NCI-H2029 (cell line): ENCODE measurements around the gene FANCD2.
"Not testable (repeated sequence)": the region's sequence is repeated elsewhere in the genome, so short reads cannot be mapped to it uniquely, and the experiment has no call there.

Experiments used
- DNase-seq: peaks from one replicate; lab custom pipeline; 2025; lab: John Stamatoyannopoulos, UW

Gene FANCD2

DNA sequence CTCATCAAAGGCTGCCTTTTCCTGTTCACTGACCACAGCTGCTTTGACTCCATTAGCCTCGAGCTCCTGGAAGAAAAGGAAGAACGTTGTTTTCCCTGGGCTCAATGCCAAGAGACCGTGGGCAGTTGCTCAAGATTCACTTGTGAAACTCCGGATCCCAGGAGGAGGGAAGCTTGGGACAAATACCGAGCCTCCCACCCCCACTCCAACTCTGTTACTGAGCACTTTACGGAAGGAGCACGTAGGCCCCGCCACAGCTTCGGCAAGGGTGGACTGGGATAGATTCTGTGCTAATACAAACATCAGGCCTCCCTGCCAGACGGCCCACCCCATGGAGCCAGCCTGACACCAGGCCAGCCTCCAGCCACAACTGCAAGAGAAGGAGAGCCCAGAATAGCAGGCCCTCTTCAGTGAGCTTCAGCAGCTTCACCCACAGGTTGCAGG is 10.8 kb upstream of the FANCD2 start:
- no peak for DNase-seq

DNA sequence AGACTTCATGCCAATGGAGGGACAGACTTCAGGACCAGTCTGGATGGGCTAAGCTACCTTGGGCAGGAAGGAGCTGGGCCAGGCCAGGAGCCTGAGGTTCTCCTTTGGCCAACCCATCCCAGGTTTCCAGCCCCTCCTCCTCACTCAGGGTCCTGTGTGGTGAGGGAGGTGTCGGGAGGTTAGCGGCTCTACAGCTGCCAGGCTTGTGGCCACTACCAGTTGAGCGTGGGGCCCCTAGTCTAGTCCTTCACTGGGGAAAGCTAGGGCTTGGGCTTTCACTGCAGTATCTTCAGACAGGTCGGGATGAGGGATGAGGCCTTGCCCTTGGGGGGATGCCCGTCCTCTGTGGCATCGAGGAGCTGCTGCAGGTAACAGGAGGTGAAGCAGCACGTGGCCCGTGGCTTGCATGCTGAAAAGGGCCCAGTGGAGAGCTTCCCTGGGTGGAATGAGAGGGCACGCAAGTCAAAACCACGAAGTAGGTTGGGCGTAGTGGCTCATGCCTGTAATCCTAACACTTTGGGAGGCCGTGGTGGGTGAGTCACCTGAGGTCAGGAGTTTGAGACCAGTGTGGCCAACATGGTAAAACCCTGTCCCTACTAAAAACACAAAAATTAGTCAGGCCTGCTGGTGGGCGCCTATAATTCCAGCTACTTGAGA is 8.5 kb upstream of the FANCD2 start:
- DNase-seq, result no peak

DNA sequence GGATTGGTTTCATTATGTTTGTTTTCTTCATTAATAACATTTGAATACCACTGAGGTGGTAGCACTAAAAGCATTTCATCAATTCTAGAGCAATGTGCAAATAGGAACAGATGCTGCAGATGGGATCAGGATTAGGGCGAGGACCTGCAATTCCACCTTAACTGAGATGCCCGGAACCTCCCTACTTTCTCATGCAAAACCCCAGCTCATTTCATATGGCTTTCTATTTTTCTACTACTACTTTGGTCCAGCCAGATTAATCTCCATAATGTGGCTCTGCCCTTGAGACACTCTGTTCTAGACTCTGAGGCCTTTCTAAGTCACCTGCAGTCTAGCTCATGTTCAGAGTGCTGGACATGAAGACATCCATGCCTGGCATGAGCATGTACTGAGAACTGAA is 7.4 kb upstream of the FANCD2 start:
- DNase-seq, result not testable (repeated sequence)

DNA sequence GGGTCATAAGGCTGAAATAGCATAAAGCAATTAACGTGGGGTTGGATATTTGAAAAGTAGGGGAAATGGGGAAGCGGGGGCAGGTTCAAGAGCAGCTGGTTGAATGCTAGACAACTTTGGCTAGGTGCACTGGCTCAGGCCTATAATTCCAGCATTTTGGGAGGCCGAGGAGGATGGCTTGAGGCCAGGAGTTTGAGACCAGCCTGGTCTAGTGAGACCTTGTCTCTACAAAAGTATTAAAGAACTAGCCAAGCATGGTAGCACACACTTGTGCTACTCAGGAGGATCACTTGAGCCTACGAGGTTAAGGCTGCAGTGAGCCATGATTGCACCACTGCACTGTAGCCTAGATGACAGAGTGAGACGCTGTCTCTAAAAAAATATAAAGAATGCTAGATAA is 6.9 kb upstream of the FANCD2 start:
- no peak for DNase-seq

DNA sequence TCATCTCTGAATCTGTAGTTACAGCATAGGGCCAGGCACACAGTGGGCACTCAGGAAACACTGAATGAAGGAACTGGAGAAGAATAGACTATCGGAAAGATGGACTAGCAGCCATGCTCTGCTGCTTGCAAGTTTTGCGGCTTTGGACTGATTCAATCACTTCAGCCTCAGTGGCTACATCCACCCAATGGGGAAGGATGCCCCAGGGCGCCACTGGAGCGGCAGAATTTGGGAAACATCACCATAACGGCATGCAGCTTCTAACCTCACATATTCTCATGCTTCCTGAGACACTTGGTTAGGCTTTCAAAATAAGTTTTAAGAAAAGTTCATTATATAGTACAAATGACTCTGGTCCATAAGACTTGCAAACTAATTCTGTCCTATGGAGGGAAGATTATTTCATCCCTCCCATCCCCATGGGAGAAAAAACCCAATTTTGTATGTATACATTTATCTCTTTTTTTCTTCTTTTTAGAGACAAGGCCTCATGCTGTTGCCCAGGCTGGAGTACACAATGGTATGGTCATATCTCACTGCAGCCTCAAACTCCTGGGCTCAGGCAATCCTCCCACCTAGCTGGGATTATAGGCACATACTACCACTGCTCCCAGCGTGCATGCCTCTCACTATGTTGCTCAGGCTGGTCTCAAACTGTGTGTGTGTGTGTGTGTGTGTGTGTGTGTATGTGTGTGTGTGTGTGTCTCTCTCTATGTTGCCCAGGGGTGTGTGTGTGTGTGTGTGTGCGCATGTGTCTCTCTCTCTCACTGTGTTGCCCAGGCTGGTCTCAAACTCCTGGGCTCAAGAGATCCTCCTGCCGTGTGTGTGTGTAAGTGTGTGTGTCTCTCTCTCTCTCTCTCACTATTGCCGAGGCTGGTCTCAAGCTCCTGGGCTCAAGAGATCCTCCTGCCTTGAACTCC is 4.1 kb upstream of the FANCD2 start:
- no peak for DNase-seq

DNA sequence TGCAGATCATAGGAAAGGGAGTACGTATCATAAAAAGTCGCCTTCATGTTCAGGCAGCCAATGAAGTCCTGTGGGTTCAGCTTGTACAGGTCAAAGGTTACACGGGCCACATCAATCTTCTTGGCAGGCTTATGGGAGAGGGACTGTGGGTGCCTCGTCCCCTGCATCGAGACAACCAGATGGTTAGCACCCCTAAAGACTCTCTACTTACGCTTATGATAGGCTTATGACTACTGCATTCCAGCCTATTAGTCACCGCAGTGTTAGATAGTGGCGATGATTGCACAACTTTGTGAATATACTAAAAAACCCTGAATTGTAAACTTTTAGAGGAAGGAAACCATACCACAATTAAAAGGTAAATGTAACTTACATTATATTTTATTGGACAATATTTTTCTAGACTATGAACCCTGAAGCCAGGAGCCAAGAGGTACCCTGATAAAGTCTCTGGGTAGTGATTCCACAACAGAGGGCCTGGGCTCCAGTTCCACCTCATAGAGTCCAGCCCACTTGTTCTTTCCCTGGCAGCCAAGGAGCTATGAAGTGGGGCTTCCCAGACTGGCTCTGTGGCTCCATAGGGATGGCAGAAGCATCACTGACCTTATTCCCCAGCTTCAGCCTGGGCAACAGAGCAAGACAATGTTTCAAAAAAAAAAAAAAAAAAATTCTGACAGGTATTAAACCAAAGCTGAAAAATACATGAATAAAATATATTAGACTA is 2.5 kb upstream of the FANCD2 start:
- no peak for DNase-seq

DNA sequence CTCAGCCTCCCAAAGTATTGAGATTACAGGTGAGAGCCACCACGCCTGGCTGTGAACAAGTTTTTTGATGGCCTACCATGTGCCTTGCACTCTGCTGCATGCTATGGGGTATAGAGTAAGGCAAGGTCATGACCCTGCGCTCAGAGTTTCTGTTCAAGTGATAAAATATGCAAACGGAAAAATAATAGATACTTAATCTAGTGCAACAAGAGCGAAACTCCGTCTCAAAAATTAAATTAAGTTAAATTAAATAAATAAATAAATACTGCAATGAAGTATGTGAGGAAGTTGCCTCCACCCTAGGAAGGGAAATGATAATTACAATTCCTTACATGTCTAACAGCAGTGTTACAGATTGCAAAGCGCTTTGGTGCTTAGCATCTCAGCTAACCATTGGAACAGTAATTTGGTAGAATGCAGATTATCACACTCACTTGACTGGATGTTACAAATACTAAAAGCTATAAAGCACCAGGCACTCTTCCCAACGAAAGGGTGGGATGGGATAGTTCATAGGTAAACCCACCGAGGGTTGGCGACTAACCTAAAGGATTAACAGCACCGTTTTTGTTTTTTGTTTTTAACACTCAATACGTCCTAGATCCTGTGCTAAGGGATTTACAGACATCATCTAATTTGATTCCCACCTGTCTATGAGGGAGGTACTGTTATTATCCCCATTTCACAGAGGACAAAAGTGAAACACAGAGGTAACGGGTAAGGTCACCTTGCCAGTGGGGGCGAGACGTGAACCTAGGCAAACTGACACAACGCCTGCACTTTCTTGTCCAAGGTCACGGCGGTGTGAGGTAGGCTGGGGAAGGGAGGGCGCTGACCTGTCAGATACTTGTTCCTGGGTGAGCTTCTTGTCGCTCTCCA is 793 bp upstream of the FANCD2 start:
- no peak for DNase-seq

DNA sequence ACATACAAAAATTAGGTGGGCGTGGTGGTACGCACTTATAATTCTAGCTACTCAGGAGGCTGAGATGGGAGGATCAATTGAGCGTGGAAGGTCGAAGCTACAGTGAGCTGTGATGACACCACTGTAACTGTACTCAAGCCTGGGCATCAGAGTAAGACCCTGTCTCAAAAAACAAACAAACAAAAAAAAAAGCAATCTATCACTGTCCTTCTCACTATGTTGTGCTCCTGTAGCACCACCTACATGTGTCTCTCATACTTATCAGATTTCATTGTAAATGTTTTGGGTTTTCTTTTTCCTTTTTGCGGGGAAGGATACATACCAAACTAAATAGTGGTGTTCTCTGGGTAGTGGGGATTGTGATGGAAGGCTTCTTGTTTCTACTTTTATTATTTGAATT is 14.8 kb downstream of the FANCD2 start:
- DNase-seq, result no peak

DNA sequence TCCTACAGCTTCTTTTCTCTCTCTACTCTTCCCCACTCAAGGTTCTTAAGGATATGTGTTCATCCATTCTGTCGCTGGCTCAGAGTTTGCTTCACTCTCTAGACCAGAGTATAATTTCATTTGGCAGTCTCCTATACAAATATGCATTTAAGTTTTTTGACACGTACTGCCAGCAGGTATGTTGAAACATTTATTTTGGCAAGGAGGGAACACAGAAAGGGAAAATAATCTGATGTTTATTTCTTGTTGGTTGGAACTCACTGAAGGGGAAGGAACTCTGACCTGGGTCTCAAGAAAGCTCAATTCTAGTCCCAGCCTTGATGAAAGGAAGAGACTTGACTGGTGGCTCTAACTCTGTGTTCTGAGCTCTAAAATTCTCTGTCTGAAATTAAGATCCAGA is 21.6 kb downstream of the FANCD2 start:
- no peak for DNase-seq

DNA sequence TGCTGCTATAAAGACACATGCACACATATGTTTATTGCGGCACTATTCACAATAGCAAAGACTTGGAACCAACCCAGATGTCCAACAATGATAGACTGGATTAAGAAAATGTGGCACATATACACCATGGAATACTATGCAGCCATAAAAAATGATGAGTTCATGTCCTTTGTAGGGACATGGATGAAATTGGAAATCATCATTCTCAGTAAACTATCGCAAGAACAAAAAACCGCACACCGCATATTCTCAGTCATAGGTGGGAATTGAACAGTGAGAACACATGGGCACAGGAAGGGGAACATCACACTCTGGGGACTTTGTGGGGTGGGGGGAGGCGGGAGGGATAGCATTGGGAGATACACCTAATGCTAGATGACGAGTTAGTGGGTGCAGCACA is 26.8 kb downstream of the FANCD2 start:
- not testable (repeated sequence) for DNase-seq

DNA sequence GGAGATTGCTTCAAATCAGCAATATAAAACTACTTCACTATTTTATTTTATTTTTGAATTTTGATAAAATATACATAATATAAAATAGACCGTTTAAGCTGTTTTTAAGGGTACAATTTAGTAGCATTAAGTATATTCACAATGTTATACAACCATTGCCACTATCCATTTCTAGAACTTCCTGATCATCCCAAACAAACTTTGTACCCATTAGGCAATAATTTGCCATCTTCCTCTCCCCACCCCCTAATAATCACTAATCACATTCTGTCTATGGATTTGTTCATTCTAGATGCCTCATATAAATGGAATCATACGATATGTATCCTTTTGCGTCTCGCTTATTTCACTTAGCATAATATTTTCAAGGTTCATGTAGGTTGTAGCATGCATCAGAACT is 28.9 kb downstream of the FANCD2 start:
- no peak for DNase-seq

DNA sequence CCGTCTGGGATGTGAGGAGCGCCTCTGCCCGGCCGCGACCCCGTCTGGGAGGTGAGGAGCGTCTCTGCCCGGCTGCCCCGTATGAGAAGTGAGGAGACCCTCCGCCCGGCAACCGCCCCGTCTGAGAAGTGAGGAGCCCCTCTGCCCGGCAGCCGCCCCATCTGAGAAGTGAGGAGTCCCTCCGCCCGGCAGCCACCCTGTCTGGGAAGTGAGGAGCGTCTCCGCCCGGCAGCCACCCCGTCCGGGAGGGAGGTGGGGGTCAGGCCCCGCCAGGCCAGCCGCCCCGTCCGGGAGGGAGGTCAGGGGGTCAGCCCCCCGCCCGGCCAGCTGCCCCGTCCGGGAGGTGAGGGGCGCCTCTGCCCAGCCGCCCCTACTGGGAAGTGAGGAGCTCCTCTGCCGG is 43.8 kb downstream of the FANCD2 start:
- not testable (repeated sequence) for DNase-seq

DNA sequence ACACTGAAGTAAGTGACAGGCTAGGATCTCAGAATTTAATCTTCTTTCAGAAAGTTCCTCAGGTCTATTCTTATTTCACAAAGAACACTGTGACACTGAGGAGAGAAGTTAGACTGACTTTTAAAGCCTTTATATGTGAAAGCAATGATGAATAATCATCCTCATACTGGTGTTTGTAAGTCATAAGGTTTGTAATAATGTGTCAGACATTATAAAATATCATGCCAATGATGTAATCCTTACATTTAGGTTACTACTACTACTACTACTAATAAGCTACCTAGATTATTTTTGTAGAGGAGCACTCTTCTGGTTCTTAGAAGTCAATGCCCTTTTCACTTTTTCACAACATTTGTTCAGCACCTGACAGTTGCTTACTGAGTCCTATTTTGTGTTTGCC is 48.4 kb downstream of the FANCD2 start:
- DNase-seq, result no peak

DNA sequence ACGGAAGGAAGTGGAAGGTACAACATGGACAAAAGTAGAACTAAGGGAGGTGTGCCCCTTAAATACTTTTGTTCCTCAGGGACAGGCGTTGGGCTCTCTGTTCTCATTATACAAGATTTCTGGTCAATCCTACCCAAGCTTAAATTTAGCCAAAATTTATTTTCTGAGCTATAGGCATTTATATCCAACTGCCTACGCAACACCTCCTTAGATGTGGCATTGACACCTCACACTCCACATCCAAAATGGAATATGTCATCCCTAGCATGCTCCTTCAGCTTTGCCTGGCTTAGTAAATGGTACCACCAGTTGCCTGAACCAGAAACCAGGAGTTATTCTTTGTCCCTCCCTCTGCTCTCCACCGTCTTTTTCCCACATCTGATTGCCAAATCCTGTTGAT is 55.6 kb downstream of the FANCD2 start:
- DNase-seq, result no peak

DNA sequence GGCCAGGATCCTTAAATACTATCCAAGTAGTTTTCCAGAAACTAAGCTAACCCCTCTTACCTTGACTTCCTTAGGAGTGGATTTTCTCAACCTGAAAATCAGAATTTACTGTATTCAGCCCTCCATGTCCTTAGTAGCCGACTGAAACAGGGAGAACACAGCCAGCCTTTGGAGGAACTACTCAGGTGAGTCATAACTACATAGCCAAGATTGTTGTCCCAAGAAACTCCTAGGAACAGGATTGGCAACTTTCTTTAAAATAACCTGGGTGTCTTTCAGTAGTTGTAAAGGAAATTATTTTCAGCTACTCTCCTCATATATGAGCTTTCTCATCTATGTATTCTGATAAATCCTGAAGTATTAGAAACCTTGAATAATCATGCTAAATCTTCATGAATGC is 59.5 kb downstream of the FANCD2 start:
- no peak for DNase-seq

DNA sequence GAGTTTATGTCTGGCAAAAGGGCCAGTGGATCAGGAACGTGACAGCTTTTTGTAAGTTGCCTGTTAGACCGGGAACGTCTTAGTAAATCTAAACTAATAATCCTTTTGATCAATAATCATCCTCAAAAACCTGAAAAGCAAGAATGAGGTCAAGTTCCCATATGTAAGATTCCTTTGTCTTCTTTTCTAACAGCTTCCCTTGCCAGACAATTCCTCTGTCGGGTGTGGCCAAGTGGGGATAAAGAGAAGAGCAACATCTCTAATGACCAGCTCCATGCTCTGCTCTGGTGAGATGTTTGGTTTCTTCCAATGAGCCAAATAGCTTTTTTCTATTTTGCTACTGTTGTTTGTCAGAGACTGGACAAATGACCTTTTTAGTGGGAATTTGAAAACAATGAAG is 62.0 kb downstream of the FANCD2 start:
- DNase-seq, result no peak

DNA sequence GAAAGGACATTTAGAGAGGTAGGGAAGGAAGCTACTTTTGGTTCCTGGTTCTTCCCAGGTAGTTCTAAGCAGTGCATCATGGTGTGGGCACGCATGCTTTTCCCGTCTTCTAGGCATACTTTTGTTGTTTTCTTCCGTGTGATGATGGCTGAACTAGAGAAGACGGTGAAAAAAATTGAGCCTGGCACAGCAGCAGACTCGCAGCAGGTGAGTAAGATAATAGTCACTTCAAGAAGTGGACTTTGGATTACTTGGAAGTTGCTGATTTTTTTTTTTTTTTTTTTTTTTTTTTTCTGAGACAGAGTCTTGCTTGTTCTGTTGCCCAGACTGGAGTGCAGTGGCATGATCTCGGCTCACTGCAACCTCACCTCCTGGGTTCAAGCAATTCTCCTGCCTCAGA is 63.9 kb downstream of the FANCD2 start:
- no peak for DNase-seq

DNA sequence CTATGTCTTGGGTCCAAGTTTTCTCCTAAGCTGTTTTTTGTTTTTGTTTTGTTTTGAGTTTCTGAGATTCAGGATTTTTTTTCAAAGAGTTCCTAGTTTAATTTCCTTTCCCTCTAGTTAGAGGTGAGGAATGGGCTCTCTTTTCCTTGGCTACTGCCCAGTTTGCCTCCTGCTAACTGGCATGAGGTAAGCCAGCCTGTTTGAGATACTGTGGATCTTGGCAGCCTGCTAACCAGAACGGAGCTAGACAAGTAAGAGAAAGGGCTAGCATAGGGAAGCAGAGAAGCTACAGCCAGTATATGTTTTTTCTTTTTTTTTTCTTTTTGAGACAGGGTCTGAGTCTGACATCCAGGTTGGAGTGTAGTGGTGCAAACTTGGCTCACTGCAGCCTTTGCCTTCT is 64.5 kb downstream of the FANCD2 start:
- not testable (repeated sequence) for DNase-seq

DNA sequence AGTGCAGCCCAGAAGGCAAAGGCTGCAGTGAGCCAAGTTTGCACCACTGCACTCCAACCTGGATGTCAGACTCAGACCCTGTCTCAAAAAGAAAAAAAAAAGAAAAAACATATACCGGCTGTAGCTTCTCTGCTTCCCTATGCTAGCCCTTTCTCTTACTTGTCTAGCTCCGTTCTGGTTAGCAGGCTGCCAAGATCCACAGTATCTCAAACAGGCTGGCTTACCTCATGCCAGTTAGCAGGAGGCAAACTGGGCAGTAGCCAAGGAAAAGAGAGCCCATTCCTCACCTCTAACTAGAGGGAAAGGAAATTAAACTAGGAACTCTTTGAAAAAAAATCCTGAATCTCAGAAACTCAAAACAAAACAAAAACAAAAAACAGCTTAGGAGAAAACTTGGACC is 65.2 kb downstream of the FANCD2 start:
- not testable (repeated sequence) for DNase-seq

DNA sequence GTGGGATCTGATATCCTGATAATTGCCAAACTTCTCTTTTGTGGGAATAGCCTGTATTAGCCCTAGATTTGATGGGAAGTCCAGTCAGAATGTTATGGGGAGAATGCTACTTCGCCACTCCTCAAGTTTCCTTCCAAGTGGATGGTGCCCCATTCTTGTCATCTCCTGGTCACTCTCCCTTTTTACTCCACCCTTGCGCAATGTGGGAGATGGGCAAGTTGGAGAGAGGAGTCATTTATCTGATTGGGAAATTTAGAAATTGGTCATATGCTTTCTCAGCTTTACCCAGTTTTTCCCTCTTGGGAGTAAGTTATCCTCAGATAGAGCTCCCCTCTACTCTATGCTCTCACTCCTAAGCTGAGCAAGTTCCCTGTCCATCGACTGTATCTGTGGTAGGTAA is 67.4 kb downstream of the FANCD2 start:
- DNase-seq, result no peak

DNA sequence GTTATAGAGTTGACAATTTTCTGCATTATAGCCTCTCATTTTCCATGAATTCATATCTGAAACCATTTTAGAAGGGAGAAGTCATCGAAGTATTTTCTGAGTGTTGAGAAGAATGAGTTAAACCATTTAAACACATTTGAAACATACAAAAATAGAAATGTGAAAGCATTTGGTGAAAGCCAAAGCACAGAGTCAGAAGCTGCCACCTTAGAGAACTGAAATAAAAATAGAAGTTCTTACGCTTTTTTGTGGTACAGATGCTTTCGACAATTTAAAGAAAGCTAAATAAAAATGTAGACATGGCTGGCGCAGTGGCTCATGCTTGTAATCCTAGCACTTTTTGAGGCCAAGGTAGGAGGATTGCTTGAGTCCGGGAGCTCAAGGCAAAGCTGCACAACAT is 72.8 kb downstream of the FANCD2 start:
- no peak for DNase-seq

DNA sequence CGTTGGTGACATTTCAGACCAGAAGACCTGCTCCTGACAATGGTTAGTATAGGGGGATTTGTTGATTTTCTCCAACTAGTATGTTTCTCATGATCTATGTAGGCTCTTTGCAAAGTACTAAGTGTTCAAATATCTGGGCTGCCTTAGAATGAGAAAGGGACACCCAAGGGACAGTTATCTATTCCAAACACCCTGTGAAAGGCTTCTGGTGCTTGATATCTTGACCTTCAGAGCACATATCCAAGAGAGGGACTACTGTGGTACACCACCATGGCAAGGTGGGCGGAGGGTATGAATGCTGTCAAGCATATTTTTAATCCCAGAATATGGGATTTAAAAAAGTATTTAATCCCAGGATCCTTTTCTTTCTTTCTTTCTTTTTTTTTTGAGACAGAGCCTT is 80.7 kb downstream of the FANCD2 start:
- no peak for DNase-seq
